GM21390 (cell line): ENCODE measurements around the gene OR13C5.

Experiments
- ATAC-seq: cut with Tn5 transposase; IDR thresholded peaks from one replicate; pipeline ENCODE4 v1.9.1; 2021; ENCODE audit not compliant: unreplicated experiment

Gene OR13C5

GRCh38 chr9:104553261-104553660 lies 46.0 kb downstream of the OR13C5 start:
- ATAC-seq, result no peak
